T-helper 1 cell treated with Interleukin-12 subunit alpha and Interleukin-12 subunit beta and Interleukin-4 antibody, amounts not matched to agents 30 ng/mL and 1 ng/mL, for 36 hours (primary cell): Measurements from ENCODE around the gene EIF3M. TPM values are rescaled to one million over a fixed set of nuclear protein-coding genes. Genes with fewer than 3 reads are reported as not detected.
"Not testable (repeated sequence)": the region's sequence is repeated elsewhere in the genome, so short reads cannot be mapped to it uniquely, and the experiment has no call there.

Experiments used
- intact Hi-C: fragments of 100-400 bp; cut with micrococcal nuclease; formaldehyde crosslinking; loops from one replicate; pipeline ENCODE4 v1.15.1; 2024
- total RNA-seq: library from RNA; stranded (reverse); gene quantifications from 2 replicates; pipeline ENCODE4 v1.2.3, GENCODE V29; 2022

EIF3M gene
- total RNA-seq, 1 donor from 2014 or later = 196 TPM

DNA sequence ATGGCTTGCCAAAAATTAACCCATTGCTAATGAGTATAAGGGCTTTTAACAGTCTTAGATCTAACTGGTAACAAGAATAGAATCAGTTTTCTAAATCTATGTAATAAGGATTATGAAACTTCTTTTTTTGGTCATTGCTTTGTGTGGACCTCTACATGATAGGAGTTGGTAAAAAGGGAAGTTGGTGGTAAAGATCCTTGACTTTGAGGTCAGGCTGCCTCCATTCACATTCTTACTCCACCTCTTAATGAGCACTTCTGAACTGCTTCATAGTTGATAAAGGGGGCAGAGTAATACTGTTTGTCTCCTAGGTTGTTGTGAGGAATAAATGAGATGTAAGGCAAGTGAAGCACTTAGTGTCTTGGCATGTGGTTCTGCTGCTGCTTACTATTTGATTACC lies 10.6 kb downstream of the EIF3M start:
- intact Hi-C loops = no loop called here

DNA sequence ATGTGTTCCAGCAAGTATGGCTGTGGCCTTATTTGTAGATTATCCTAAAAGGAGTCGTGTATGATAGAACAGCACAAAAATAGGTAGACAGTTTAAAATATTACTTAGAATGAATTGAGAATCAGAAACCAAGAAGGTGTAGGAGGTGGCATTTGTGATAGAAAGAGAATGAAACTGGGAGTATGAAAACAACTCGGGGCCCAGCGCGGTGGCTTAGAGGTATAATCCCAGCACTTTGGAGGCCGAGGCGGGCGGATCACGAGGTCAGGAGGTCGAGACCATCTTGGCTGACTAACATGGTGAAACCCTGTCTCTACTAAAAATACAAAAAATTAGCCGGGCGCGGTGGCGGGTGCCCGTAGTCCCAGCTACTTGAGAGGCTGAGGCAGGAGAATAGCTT lies 12.5 kb downstream of the EIF3M start:
- intact Hi-C loops = loop anchor here (5.0 kb wide), 1 partner anchor 224 kb away; no protein-coding TSS in a partner anchor

GRCh38 chr11:32597921-32598320 lies 14.3 kb downstream of the EIF3M start:
- intact Hi-C loops = loop anchor here (5.0 kb wide), 1 partner anchor 226 kb away; no protein-coding TSS in a partner anchor

DNA sequence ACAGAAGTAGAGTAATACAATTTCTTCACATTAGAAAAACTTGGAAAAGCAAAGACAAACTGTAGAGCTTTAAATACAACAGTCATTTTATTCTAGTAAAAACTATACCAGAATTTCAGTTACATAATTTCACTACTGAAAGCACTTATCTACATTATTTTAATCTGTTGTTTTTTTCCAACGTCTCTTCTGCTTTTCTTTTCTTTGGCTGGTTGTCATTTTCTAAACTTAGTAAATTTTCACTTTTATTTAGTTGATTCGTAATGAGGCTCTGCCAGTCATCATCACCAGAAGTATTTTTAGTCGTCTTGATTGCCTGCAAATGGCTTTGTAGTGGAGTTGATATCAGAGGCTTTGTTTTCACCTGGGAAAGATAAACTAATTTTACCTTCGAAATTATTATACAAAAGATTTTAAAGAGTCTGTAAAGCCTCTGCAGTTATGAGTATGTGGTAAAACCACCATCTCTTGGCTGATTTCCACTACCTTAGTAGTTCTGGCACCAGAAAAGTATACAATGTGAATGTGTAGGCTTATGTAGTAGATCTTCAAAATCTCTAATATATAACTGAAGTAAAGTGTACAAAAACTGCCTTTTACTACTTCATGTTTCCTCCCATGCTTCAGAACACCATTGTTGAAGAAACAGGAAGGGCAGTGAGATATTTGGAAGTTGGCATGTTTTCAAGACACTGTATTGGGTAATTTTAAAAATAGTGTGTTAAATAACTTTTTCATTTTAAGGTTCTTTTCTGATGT lies 19.2 kb downstream of the EIF3M start:
- intact Hi-C loops = no loop called here

DNA sequence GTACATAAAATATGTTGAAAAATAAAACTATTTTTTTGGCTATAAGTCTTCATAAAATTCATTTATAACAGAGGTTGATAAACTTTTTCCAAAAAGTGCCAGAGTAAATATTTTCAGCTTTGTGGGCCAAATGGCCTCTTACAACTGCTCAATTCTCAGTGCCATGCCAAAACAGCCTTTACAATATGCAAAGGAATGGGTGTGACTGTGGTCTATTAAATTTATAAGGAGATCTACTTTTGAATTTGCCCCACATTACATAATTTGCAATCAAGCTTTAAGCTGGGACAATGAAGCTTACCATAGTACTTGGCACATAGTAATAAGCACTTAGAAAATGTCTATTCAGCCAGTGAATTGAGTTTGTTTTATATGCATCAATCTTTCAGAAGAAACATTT lies 22.6 kb downstream of the EIF3M start:
- intact Hi-C loops = no loop called here

DNA sequence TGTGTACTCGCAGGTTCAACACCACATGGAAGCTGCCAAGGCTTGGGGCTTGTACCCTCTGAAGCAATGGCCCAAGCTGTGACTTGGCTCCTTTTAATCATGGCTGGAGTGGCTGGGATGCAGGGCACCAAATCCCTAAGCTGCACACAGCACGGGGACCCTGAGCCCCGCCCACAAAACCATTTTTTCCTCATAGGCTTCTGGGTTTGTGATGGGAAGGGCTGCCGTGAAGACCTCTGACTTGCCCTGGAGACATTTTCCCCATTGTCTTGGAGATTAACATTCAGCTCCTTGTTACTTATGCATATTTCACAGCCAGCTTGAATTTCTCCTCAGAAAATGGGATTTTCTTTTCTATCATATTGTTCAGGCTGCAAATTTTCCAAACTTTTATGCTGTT lies 25.2 kb downstream of the EIF3M start:
- intact Hi-C loops = not testable (repeated sequence)

DNA sequence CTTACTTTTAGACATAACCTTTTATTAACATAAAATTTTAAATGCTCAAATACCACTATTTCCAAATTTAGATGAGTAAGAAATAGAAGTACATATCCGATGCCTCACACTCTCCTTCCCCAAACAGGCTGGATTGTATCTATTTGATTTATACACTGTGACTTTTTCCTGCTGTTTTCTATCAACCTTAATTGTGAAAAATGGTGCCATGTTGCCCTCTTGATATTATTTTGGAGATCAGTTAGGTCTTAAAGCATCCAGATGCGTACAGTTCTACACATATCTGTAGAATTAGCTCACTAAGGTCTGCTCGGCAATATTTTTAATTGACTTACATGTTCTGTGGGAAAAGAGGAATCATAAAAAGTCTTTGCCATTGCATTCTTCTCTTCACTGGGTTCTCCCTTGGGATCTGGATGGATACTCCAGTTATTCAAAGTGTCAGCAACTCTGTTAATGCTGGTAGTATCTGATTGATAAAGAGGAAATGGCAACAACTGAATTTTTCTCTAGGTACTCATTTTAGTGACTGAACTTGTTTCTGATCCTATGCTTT lies 27.2 kb downstream of the EIF3M start:
- intact Hi-C loops = no loop called here

DNA sequence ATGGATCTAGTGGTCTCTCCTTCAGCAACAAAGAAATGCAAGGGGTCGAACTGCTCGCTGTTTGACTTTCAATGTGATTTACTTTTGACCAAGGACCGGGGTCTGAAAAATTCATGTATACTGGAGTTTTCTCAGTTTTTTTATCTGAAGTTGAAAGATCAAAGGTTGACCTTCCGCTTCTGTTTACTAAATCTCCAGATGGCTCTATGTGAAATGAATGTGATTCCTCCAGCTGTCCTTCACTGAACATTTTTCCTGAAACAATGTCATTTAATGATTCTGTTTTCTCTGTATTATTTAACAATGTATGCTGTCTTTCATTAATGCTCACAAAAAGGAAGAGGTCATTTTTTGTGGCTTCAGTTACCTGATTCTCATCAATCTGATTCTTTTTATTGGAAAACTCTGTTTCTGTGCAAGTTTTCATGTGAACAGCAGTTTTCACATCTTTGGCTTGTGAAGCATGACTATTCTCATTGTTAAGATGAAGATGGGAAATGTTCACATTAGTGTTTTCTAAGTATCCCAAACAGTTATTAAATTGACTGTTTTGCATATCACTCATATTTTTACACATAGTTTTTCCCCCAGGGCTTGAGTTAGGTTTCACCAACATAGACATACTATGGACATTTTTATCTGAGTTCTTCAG lies 30.0 kb downstream of the EIF3M start:
- intact Hi-C loops = no loop called here

GRCh38 chr11:32615422-32615821 lies 31.8 kb downstream of the EIF3M start:
- intact Hi-C loops = loop anchor here (1.0 kb wide), 1 partner anchor 292 kb away; no protein-coding TSS in a partner anchor

DNA sequence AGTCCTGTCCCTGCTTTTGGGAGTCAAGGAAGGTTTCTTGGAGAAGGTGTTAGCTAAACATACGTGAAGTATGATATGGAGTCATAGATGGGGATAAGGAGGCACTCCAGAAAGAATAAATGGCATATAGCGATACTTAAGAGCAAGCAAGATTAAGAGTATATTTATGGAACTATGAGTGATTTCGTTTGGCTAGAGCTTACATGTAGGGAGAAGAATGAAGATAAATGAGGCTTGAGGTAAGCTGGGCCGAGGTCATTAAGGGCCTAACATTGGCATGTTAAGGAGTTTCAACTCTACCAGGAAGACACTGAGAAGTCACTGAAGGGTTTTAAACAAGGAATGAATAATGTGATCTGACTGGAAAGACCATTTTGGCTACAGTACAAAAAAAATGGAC lies 33.3 kb downstream of the EIF3M start:
- intact Hi-C loops = no loop called here

- intact Hi-C loops = no loop called here
These were observed 47.2 kb downstream of the EIF3M start for GRCh38 chr11:32630844-32631243.

DNA sequence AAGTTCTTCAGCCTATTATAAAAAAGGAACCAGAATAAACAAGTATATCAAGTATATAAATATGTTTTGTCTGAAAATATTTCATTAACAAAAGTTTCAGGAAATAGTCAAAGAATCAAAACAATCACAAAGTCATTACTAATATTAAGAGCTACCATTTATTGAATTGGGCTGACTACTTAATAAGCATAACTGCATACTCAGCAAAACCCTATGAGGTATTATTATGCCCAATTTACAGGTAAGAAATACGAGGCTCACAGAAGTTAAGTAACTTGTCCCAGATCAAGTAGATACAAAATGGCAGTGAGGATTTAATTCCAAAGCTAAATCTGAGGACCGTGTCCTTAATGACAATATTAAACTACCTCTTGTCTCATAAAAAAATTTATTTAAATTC lies 52.2 kb downstream of the EIF3M start:
- intact Hi-C loops = no loop called here

DNA sequence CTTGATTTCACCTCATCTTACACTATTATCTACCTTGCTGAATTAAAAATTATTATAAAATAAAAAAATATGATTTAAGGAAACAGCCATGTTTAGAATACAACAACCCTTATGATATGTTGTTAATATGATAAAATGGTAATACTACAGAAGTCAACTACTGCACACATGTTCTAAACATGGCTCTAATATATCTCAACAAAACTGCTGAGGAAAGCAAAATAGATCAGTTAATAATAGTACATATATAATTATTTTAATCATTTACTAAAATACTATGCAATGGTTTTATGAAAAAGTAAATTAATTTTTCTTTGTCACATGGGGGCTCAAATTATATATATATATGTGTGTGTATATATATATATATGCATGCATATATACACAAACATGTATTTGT lies 57.7 kb downstream of the EIF3M start:
- intact Hi-C loops = no loop called here

- intact Hi-C loops = no loop called here
These were observed 59.9 kb downstream of the EIF3M start for GRCh38 chr11:32643526-32643925.

Other genes with a start within 250 kb of the EIF3M start
- not detected in 2 replicates for gene WT1, start 148.3 kb upstream of the EIF3M start, total RNA-seq
- gene CCDC73, start 210.8 kb downstream of the EIF3M start, total RNA-seq = not detected in 2 replicates
- gene PRRG4, start 246.1 kb downstream of the EIF3M start, total RNA-seq = 0.63 and 0.74 TPM in 2 replicates